HT-29 (cell line): ENCODE results near the gene CKMT2. TPM values are rescaled to one million over a fixed set of nuclear protein-coding genes. Genes with fewer than 3 reads are reported as not detected.
"Not testable (repeated sequence)": the region's sequence is repeated elsewhere in the genome, so short reads cannot be mapped to it uniquely, and the experiment has no call there.

Experiments
- DNase-seq: peaks from one replicate; pipeline ENCODE4 v3.0.0-alpha.2; 2015; ENCODE audit warnings: low spot score
- total RNA-seq: library from RNA; depleted of rRNA; stranded (reverse); fragments of >200 nt; shearing (Covaris generic); gene quantifications from 2 replicates; pipeline ENCODE4 v1.2.3, GENCODE V29; 2014

Gene CKMT2
- total RNA-seq, 1 experiment from 2014 or later, result not detected

DNA sequence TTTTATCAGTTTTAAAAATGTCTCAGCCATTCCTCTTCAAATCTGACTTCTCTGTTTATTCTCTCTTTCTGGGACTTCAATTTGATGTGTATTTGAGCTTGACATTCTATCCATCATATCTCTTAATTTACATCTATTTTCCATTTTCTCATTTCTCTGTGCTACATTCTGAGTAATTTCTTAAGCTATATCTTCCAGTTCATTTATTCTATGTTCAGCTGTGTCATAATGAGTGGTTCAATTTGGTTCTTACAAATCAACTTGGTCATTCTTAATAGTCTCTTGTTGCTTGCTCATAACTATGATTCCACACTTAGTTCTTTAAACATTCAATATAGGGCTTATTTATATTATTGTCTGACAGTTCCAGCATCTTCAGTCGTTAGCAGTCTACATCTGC lies 16.9 kb downstream of the CKMT2 start:
- DNase-seq, result no peak

DNA sequence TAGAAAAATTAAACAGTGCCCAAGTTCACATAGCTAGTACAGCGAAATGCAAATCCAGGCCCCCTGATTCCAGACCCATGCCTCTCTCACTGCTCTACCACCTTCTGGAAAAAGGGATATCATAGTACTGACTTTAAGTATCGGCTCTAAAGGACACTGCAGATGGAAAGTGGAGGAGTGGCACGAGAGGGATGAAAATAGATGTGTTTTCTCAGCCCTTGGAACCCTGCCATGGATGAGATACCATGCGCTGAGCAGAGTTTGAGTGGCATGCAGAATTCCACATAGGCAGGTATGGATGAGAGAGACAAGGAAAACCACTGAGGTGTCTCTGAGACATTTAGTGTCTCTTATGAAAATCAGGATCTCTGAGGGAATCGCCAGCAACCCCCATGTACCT lies 18.8 kb downstream of the CKMT2 start:
- DNase-seq, result no peak

DNA sequence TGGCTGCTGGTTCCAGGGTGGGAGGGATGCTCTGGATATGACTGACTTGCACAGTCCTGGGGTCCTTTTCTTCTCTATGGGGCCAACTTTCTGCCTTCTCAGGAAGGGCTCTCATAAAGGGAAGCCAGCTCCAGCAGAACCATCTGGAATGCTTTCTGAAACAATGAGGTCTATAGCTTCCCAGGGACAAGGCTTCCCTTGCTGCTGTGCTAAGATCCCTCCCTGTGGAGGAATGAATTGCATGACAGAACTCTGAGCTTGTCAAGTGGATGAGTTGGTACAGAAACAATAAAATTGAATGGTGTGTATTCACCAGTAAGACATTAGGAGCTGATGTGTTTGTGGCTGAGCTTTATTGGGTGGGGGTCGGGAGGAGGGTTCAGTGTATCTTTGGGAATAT lies 19.8 kb downstream of the CKMT2 start:
- no peak for DNase-seq

DNA sequence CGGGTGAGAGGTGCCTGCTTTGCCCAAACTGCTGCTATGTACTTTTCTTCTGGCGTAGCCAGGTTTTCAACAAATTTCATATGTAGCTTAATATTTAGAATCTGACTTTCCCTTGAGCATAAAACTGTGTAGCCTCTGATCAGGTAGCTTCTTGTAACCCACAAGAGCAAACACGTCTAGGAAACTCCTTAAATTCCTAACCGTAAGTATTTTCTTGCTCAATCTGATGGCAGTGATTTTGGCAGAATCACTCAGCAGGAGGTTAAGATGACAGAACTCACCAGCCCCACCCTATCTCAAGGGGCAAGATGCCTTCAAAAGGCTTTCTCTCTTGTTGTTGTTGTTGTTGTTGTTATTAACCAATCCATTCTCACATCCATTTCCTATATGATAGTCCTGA lies 20.8 kb downstream of the CKMT2 start:
- no peak for DNase-seq

DNA sequence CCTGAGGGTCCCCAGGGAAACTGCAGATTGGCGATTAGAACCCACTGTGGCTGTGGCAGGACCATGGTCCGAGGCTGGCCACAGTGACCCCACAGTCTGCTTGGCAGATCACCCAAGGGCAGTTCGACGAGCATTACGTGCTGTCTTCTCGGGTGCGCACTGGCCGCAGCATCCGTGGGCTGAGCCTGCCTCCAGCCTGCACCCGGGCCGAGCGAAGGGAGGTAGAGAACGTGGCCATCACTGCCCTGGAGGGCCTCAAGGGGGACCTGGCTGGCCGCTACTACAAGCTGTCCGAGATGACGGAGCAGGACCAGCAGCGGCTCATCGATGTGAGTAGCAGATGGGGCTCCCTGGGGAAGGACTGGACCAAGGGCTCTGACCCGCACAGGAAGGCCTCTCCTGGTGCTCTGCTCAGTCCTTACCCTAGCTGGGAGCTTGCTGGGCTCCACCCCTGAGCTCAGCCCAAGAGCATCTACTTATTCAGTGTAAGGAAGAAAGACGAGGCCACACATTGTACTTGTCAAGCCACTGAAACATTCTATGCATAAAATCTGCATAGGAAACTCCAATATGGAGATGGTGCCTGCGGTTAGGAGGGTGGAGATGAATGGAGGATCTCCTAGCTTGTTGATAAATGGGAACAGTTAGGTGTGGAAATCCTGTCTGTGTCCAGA lies 21.9 kb downstream of the CKMT2 start:
- no peak for DNase-seq

DNA sequence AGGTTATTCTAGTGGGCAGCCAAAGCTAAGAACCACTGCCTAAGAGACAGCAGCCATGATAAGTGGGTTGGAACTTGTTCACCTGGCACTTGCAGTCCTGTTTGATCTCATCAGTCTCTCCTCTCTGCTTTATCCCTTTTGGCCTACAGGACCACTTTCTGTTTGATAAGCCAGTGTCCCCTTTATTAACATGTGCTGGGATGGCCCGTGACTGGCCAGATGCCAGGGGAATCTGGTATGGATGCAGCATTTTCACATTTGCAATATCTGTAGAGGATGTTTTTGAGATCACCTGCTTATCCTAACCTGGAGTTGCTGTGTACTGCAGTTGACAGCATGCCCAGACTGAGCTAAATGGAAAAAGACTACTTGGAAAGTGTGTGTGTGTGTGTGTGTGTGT lies 23.6 kb downstream of the CKMT2 start:
- no peak for DNase-seq

DNA sequence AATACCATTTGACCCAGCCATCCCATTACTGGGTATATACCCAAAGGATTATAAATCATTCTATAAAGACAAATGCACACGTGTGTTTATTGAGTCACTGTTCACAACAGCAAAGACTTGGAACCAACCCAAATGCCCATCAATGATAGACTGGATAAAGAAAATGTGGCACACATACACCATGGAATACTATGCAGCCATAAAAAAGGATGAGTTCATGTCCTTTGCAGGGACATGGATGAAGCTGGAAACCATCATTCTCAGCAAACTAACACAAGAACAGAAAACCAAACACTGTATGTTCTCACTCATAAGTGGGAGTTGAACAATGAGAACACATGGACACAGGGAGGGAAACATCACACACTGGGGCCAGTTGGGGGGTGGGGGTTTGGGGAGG lies 29.7 kb downstream of the CKMT2 start:
- not testable (repeated sequence) for DNase-seq

DNA sequence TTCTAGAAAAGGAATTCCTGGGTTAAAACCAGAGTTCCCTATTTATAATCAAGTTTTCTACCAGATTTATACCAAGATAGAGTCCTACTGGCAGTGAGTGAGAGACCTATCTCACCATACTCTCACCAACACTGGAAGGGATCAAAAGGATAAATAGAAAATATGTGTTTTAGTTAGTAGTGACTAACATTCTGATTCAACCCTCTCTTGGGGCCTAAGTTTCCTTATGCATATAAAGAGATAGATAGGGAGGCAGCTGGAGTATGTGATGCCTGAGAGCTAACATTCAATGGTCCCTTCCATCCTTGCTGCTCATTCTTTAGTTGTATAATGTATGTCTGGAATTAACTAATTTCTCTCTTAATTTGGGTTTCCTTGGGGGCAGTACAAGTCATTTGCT lies 32.0 kb downstream of the CKMT2 start:
- DNase-seq, result no peak

DNA sequence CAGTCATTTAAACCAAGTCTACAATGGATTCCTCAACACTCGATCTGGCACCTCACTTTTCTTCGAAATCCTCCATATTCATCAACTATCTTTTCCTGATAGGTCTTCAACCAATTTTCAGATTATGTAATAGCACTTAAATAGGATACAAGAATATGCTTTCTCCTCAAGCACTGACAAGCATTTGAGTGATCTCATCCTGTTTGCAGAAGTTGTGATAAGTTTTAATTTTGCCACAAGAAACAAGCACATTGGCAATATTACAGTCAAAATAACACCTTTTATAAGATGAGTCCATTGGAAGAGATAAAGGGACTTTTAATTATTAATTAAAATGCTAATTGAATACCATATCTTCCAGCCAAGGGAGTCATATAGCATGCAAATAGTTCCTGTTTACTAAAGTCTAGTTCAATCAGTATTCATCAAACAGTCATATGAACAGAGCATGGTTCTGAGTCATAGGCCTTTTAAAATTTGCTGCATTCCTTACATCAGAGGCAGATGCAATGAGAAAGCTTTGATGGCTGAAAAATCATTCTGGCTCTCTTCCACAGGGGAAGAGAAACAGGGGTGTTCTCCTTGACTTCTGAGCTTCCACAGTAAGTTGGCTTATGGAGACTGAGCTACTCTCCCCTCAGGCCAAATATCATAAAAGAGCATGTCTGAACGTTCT lies 35.5 kb downstream of the CKMT2 start:
- DNase-seq, result peak; percentile 22

DNA sequence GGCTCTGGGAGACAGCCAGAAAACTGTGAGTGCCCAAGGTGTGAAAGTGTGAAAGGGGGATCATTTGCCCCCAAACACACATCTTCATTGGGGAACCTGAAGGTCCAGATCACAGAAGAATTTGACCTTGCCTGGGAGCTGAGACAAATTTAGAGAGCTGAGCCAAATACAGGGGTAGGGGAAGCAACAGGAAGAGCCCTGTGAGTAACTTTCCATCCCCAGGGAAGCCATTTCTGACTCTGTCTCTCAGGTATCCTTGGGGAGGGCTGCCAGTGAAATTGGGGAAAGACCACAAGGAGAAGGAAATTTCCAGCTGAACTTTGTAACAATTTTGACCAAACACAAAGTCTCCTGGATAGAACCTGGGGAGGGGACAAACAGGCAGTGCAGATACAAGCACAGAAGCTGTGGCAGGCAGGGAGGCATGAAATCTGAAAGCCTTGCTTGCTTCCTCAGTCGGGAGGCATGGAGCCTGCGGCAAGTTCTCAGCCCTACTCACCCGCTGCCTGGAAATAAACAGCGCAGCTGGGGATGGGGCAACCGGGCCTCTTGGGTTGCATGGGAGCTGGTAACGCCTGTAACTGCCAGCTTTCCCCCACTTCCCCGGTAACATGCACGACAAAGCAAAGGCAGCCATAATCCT lies 36.8 kb downstream of the CKMT2 start:
- DNase-seq, result no peak

DNA sequence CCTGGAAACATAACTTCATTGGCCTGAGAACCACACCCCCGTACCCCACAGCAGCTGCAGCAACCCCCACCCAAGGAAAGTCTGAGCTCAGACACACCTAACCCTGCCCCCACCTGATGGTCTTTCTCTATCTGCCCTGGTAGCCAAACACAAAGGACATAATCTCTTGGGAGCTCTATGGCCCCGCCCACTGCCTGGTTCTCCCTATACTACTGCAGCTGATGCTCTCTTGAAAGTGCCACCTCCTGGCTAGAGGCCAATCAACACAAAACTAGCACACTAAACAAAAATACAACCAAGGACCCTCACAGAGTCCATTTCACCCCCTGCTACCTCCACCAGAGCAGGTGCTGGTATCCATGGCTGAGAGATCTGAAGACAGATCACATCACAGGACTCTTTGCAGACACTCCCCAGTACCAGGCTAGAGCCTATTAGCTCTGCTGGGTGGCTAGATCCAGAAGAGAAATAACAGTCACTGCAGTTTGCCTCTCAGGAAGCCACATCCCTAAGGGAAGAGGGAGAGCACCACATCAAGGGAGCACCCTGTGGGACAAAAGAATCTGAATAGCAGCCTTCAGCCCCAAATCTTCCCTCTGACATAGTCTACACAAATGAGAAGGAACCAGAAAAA lies 37.4 kb downstream of the CKMT2 start:
- DNase-seq, result not testable (repeated sequence)

DNA sequence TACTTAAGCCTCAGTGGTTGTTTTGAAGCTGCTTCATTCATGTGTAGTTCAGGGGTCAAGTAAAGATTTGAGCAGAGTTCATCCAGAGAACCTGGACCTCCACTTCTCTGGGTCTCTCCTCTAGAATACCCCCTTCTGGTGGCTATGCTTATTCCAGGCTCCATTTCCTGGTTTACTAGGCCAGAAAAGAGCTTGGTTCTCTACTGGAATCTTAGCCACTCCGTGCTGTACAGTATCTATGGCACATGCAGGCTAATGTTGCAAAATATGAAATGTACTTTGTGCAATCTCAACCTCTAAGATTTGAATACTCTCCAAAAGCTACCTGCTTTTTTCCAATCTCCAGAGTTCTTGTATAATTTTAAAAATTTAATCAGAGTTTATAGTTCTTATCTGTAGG lies 50.9 kb downstream of the CKMT2 start:
- DNase-seq, result no peak

DNA sequence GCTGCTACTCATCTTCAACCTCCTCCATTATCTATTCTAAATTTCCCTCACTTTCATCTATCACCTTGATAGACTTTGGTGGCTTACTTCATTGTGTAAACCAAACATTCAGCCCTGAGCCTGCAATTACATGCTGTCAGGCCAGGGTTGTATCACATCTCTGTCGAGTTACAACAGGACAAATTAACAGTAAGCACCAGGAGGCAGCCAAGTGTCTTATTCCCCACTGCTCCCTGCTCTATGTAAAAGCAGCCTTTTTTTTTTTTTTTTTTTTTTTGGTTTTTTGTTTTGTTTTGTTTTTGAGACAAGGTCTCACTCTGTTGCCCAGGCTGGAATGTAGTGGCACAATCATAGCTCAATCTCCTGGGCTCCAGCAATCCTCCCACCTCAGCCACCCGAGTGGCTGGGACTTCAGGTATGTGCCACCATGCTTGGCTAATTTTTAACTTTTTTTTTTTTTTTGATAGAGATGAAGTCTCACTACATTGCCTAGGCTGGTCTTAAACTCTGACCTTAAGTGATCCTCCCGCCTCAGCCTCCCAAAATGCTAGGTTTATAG lies 53.0 kb downstream of the CKMT2 start:
- DNase-seq, result no peak

DNA sequence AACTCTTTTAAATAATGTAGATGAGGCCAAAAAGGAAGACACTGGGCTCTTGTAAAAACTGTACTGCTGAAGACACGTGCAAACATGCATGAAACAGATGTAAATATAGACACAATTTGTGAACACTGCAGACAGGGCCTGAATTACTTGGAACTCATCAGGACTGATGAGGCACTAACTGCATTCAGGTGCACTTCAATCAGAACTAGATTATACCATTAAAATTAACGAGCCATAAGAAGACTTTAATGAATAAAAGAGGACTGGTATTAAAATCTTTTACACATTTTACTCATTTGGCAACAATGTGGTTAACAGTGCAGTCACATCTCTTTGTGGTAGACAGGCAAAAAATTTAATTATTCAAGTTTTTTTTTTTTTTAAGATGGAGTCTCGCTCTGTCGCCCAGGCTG lies 54.9 kb downstream of the CKMT2 start:
- DNase-seq, result no peak

DNA sequence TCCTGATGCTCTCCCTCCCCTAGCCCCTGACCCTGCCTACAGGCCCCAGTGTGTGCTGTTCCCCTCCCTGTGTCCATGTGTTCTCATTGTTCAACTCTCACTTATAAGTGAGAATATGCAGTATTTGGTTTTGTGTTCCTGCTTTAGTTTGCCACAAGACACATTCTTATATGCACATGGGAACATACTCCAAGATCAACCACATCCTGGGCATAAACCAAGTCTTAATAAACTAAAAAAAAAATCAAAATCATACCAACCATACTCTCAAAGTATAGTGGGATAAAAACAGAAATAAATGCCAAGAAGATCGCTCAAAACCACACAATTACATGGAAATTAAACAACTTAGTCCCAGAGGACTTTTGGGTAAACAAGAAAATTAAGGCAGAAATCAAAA lies 57.0 kb downstream of the CKMT2 start:
- no peak for DNase-seq

DNA sequence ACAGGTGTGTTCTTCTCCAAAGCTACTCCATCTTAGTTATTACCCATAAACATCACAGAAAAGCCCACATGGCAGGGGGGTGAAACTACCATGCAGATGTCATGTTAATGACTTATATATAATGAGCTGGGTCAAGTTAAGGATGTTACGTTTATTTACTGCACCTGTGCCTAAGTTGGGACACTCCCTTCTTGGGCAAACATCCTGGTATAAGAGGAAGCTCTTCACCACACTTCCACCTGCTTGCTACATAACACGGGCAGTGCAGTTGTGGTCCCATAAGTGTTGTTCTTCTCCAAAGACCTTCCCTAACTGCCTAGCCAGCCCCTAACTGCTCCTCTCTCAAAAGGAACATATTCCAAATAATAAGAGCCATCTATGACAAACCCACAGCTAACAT lies 59.0 kb downstream of the CKMT2 start:
- DNase-seq, result no peak

DNA sequence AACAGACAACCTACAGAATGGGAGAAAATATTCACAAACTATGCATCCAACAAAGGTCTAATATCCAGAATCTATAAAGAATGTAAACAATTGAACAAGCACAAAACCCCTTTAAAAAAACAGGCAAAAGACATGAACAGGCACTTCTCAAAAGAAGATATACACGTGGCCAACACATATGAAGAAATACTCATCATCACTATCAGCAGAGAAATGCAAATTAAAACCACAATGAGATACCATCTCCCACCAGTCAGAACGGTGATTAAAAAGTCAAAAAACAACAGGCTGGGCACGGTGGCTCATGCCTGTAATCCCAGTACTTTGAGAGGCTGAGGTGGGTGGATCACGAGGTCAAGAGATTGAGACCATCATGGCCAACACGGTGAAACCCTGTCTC lies 60.9 kb downstream of the CKMT2 start:
- DNase-seq, result not testable (repeated sequence)

DNA sequence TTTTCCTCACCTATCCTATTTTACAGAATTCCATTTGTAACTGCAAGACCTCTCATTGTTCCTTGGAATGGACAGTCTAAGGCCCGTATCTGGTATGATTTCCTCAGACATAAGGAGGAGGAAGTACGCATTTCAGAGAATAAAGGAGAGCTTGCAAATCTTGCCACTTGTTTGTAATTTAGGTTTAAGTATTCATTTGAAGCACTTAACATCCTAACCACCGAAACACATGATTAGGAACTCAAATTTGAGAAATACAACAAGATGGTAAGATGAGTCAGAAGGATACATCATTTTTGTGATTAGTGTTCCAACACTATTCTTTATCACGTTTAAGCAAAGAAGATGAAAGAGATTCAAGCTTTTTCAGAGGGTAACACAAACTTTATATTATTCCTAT lies 64.4 kb downstream of the CKMT2 start:
- DNase-seq, result no peak

DNA sequence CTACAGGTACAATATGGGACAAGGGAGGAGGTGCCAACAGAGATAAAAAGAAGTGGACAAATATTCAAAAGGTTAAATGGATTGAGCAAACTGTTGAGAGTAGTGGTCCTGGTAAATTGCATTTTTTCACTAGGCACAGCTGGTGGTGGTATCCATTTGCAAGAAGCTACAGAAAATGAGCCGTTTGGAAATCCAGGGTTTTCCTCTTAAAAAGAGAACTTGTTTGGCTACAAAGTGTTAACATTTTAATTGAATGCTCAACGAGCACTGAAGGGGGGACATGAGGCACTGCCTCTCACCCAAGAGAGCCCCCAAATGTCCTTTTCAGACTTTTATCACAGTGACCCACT lies 67.8 kb downstream of the CKMT2 start:
- DNase-seq, result peak; percentile 31

DNA sequence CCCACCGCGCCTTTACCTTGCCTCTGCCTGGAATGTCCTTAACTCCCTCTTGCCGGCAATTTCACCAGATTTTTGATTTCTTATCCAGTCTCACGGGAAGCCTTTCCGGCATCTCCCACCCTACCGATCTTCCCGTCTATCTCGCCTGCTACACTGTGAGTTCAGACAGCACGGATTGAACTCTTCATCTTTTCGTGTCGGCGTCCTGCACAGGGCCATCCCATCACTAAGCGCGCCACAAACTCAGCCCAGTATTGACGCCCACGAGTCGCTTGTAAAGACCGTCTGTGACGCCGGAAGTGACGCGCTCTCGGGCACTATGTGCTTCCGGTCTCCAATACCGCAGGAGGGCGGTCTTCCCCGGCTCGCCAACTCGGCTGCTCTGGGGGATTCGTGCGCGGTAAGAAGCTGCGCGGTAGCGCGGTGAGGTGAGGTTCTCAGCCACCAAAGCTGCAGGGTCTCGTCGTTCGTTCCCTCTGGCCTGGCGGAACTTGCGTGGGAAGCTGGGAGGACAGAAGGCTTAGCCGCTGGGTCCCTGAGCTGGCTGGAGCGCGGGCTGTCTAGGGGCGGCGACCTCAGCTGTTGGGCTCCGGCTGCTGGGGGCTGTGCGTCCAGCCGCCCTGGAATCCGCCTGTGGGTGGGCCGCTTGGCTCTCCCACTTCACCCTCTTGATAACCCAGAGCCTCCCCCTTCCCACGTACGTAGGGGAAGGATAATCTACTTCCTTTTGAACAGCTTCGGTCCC lies 68.3 kb downstream of the CKMT2 start, which contains the start of gene ZCCHC9:
Gene ZCCHC9 (plus strand): TSS at position 317 of the 745 bp plus-strand sequence. CDS start 3,171 bp downstream, outside the sequence.
- DNase-seq, result peak; percentile 98

DNA sequence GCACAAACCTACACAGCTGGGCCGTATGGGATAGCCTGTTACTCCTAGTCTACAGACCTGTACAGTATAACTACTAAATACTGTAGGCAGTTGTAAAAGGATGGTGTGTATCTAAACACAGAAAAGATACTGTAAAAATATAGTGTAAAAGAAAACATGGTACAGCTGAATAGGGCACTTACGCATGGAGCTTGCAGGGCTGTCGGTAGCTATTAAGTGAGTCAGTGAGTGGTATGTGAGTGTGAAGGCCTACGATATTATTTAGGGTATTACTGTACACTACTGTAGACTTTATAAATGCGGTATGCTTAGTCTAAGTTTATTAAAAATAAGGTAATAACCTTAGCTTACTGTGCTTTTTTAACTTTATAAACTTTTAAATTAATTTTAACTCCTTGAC lies 69.5 kb downstream of the CKMT2 start:
- DNase-seq, result no peak
